NCI-H2196 (cell line): ENCODE measurements around the gene KIRREL3.

Source experiments
- DNase-seq: peaks from one replicate; lab custom pipeline; 2025; ENCODE audit not compliant: unreplicated experiment; lab: John Stamatoyannopoulos, UW

The KIRREL3 gene

DNA sequence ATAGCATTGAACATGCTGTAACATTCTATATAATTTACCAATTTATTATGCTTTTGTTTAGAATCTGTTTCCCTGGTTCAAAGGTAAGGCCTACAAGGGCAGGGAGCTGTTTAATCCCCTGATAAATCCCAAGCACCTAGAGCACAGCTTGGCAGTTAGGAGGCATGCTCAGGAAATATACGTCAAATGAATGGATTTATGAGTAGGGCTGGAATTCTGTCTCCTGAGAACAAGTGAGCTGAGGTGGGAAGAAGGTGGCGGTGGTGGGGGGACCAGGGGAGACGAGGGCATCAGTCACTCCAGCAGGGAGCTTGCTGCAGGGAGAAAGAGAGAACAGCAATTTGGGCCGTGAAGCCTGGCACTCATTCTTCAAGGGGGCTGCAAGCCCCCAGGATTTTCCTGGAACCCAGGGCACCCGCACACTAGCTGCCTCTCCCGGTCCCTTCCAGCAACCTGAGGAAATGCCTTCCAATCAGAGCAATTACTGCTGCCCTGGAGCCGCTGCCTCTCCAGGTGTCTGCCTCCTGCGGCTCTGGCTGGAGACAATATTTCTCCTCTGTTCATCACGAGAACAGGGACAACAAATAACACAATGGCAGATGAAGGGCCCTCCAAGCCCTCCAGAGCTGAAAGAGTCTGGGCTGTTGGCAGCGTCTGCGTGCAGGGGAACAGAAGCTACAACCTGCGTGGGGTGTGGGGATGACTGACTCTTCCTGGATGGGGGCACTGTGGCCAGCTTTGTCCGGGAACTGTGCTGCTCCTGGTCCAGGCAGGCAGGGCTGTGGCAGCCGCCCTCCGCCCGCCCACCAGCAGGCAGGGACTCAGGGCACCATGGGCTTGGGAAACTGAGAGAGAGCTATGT lies 411.7 kb downstream of the KIRREL3 start:
- DNase-seq: peak; percentile 75

DNA sequence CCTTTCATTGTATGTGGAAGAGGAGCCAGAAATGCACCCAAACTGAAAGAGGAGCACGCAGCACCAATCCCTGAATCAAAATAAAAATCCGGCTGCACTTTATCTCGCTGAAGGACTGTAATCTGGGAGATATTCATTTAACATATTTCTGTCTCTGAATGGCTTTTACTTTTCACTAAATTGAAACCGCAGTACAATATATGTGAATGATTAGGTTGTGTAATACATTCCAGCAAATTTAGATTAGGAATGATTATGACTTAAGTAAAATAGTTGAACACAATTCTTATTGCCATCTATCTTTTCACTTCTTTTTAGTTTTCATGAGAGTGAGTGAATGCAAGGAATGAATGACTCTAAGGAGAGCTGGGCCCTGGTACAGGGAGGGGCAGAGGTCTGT lies 413.0 kb downstream of the KIRREL3 start:
- no peak for DNase-seq

DNA sequence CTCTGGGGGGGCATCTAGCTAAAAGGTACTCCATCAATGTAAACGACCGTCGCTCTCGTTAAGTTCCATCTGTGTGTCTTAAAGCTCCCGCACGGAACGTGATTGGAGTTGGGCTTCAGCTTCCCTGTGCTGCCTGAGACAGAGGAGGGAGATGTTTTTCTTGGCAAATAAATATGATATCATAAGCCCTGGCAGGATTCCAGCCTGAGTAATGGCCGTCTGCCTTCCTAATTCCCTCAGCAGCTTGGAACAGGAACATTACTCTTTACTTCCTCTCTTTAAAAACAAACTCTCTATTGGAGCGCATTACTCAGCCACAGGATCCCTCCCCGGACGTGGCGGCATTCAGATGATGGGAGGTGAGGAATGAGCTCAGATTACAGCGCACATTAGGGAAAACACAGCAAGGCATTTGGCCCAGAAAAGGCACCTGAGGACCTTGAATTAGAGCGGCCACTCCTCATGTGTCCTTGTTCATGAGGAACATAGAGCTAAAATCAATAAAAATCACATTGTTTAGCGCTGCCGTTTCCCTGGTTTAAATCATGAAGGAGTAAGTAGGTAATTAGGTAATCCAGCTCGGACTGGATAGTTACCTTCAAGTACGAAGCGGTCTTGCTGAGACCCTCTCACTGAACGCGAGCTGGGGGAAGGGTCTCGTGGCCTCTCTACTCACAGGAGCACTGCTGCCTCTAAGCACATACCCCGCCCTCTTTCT lies 414.6 kb downstream of the KIRREL3 start:
- peak; percentile 88 for DNase-seq

DNA sequence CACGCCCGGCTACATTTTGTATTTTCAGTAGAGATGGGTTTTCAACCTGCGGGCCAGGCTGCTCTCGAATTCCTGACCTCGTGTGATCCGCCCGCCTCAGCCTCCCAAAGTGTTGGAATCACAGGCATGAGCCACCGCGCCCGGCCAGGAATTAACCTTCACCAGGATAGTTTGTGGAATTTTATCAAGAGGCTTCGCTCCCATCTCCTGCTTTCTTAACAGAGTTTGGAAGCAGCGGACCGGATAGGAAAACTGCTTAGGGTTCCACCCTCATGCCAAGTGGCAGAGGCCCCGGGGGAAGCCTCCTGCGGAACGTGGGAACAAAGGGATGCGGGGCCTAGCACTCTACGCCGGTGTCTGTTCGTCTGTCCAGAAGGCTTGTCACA lies 415.2 kb downstream of the KIRREL3 start:
- no peak for DNase-seq

DNA sequence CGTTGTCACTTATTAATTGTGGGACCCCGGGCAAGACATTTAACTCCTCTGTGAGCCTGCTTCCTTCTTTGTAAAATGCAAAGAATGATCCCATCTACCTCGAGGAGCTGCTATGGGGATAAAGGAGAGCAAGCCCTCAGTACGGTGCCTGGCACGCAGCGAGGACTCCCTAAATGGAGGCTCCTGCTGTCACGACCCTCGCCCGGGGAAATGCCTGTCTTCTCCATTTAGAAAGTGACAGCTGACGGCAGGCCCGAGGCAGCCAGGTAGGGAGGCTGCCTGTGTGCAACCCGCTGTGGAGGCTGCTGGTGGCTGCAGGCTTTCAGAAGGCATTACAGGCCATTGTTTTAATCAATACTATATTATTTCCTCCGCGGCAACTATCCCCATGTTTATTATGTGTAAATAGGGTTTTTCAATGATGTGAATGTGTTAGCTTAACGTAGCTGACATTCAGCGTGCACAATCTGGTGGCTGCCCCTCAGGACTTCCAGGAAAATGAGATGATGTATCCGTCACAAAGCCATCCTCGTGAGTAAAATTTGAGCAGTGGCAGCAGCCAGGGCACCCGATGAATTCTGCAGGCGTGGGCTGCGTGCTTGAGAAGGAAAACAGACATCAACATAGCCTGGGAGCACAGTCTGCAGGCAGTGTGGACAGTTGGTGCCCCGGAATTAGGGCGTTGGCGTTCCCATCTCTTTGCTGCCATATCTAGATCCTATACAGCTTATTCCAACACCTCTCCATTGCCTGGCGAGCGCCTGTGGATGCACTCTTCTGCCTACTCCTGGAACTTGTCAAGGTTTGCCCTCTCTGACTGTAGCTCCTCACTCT lies 416.8 kb downstream of the KIRREL3 start:
- DNase-seq: no peak

DNA sequence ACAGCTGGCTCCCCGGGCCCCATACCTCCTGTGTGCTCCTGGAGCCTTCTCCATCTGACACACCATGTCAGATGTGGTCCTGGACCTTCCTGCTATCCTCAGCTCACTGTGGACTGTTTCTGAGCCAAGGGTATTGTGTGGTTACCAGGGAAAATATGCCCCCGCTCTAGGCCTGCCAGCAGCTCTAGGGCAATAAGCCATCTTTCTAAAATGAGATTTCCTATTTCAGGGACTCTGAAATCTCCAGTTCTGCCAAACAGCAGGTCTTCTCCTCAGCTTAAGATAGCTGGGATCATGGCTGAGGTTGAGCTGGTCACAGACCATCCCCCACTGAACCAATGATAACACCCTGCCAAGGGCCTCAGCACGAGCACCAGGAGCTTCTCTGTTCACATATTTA lies 417.5 kb downstream of the KIRREL3 start:
- no peak for DNase-seq

DNA sequence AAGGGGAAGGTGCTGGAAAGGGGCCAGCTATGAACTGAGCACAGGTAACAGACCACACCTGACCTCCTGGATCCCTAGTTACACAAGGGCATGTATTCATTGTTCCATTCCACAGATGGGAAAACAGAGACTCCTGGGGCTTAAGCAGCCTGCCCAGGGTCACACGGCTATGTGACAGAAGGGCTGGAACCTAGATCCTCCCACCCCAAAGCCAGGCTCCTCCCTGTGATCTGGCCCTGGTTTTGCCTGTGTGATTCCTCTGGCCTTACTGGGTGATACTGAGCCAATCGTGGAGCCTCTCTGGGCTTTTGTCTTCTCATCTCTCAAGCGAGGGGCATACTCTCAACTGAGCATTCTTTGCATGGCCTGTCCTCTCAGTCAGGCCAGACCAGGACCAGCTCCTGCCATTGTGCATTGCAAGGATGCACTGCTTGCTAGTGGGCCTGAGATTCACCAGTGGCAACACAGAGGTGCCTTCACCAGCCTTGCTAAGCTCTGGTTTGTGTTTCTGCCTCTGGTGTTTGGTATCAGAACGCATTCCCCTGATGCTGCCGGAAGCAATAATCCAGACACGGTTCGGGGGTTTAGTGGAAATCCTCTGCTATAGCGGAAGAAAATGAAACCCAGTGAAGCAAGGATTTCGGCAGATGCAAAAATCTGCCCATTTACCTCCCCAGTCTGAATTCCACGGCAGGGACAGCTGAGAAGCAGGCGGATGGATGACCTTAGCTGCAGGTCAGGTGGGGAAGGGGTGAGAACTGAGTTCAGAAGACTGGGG lies 418.5 kb downstream of the KIRREL3 start:
- DNase-seq: no peak

DNA sequence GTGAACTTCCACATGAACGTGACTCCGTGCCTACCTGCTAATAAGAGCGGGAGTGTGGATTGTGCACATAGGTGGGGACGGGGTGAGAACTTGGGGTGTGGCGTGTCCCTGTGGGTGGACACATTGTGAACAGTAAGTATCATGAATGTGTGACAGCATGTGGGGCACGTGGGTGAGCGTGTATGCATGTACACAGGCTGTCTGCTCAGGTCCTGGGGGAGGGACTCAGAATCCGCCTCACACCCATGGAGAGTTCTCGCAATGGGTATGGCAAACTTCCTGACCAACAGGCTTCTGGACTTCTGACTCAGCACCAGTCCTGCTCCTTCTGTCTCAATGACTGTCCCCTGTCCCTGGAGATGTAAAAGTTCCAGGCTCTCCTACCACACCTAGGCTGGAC lies 422.1 kb downstream of the KIRREL3 start:
- DNase-seq: no peak

DNA sequence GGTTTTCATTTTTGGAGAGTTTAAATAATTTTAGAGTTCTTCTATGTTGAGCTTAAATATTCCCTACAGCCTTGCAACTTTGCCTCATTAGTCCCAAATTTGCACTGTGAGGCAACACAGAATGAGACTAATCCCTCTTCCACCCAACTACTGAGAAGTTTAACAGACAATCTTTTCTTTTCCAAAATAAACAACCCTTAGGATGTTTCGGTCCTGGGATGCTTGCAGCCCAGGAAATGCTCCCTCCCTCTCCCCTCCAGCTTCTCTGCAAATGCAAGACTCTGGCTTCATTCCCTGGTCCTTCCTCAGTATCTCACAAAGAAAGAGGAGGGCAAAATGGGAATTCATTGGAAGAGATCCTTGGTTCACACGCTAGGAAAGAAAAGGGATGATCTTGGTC lies 422.5 kb downstream of the KIRREL3 start:
- no peak for DNase-seq

DNA sequence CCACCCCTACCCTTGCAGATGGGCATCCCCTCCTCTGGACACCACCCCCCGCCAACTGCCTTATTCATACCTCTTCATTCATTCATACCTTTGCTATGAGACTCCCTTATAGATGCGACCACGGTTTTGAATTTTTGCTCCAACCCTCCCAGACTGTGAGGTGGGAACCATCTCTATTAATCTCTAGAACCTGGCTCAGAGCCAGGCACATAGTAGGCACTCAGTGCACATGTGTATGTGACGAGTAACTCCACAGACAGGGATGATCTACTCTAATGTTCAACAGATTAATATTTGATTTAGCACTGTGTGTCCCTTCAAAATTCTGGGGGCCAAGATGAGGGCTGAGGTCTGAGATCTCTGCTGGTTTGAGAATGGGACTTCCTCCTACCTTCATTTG lies 424.7 kb downstream of the KIRREL3 start:
- no peak for DNase-seq

DNA sequence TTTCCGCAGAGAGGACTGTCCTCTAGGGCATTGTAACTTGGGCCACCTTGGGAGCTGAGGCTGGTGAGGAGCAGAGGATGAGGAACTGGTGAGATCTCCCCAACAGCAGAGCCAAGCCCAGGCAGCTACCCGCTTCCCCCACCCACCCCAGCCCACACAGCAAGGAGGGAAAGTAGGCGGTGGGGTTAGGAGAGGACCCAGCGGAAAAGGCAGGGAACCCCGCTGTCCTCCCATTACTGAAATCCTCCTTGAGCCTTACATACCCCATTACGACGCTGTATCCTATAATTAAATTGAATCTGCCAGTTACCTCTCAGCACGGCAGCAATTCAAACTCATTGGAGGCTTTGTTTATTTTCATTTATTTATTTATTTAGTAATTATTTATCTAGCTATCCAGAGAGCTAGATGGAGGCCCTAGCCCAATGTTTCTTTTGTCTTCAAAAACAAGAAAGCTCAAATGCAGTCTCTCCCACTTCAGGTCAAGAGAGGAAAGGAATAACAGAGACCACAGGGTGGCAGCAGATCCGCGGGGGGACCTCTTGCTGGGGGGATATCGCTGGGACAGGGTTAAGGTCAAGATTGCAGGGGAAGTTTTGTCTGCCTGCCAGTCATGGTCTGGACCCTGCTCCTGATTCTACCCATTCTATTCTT lies 427.1 kb downstream of the KIRREL3 start:
- no peak for DNase-seq

DNA sequence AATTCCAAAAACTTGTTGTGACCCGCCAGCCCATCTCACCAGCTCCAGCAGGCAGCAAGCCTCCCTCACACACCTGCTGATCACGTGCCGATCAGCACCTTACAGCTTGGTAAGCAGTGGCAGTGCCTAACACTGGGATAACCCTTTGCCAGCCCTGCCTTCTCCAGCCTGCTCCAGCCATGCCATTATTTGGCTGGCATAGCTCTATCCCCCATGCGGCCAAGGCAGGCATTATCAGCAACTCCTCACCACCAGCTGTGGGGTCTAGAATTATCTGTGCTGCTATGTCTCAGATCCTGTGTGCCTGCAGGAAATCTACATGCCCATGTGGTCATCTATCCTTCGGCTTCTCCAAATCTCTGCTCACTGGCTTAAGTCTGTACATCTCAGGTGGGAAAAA lies 430.1 kb downstream of the KIRREL3 start:
- DNase-seq: no peak

DNA sequence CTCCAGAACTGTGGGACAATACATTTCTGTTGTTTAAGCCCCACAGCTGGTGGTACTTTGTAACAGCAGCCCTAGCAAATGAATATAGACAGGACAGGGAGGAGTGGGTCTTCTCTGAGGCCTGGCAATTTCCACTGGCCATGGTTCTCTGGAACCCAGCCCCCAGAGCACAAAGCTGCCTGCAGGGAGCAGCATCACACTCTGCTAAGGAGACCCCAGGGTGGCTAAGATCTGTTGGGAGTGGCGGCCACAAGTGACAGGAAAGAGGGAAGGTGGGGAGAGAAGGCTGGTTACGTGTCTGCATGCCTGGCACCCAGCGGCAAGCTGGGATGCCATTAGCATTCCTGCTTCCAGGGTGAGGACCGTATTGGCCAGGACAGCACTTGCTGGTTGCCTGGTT lies 433.2 kb downstream of the KIRREL3 start:
- DNase-seq: no peak

DNA sequence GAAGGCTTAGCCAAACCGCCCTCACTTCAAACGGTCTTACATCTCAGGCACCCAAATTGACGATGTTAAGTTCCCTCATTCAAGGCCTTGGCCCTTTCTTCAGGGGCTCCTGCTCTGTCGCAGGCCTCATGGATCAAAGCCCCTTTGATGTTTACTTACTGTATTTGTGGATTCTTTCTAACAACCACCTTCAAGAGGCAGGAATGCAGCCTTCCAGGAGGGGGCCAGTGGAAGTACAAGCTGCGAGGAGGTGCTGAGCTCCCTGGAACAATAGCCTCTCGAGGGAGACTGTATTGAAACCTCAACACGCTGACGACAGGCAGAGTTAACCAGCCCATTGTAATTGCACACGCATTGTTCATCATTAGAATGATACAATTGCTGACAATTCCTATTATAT lies 436.0 kb downstream of the KIRREL3 start:
- DNase-seq: no peak

DNA sequence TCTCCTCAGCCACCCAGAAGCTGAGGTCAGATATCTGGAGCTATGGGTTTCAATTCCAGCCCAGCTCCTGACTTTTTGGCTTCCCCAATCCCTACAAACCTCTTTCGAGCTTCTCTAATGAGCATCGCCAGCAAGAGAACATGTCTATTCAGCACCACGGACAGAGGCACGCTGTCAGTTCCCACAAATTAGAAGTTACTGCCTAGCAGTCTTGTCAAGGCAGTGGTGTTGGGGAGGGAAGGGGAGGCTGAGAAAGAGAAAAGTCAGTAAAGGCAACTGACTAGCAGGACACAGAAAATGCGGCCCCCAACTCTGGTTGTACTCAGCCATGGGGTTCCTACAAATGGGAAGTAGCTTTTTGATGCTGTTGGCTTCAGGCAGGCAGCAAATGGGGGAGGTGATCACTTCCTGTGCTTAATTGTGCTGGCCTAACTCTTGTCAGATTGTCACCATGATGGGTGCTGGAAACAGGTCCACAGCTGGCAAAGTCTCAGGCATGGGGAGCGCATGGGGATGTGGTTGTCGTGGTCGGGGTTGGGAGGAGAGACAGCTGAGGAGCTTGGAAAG lies 439.2 kb downstream of the KIRREL3 start:
- DNase-seq: no peak

DNA sequence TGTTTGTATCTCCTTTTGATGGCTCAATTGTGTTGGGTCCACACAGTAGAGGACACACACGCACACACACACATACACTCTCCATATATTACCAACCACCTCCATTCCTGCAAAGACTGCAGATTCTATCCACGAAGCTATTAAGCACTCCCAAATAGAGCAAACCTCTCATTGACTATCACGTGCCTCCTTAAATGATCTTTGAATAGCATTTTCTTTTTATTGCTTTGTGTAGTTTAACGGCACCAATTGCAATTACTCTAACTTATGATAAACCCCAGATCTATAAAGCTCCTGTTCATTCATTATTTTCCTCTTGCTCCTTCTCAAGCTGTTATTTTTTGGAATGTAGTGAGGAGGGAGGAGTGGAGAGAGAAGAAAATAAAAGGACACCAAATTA lies 440.3 kb downstream of the KIRREL3 start:
- DNase-seq: no peak

DNA sequence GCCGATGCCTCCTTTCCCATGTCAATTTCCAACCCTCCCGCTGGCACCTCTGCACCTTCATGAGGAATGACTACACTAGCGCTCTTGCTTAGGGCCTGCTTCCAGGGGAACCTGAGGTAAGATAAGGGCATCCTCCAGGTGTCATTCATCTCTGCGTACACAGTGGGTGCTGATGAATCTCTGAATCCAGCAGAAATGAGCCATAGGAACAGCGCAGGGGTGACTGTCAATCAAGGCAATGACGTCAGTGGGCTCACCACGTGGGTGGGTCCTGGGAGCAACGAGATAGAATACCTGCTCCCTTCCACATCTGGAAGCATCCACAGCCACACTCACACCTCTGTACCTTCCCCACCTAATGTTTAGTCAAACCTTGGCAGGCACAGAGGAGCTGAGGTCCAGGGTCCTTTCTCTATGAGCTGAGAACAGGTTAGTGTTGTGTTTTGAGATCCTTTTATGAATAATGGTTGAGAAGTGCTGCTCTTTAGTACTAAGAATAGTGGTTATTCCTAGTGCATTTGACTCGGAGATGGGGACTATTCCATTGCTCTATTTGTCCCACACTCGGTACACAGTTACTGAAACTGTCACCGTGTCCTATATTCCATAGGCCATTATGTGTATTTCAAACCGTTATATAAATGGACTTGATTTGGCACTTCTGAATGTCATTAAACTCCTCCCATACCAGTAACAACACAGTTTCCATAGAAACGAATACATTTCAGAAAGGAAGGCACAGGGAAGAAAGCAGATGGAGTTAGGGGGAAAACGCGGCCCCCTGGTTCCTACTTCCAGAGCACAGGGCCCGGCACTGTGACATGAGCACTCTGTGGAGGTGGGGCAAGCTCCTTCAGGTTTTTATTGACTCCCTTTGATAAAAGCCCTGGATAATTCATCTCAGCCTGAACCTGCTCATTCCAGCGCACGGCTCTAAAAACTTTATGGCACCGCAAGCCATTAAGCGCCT lies 451.7 kb downstream of the KIRREL3 start:
- DNase-seq: no peak

DNA sequence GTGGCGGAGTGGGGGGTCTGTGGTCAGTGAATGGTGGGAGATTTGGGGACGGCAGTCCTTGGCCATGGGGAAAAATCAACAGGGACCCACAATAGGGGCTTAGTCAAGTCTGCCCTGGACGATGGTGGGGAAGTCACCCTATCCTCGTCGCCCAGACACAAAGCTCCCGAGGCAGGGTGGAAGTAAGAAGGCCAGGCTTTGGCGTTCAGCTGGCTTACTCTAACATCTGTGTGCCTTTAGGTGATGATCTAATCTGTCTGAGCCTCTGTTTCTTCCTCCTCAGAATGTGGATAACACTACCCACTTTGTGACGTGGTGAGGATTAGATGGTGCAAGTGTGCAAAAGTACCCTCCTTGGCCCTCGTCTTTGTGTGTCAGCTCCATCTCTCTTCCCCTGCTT lies 452.9 kb downstream of the KIRREL3 start:
- DNase-seq: no peak

DNA sequence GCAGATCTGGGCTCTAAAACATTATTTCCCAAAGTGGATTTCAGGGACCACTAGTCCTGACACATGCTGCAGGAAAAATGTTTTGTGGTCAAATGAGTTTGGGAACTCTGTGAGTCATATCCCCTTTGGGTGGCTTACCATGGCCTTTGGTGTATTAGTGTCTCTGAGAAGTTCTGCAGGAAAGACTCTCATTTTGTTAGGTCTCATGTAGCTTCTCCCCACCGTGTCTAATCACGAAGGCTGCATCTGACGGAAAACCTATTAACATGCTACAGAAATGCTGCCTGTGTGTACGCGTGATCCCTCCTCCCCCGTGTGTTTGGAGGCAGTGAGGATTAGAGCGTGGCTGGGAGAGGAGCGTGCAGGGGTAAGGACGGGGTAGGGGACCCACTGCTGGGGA lies 453.4 kb downstream of the KIRREL3 start:
- no peak for DNase-seq
